Astrocyte (in vitro differentiated cells and primary cell): ENCODE data around the gene IP6K1. TPM values are rescaled to one million over a fixed set of nuclear protein-coding genes. Genes with fewer than 3 reads are reported as not detected.

Source experiments
- DNase-seq: peaks from one replicate; pipeline ENCODE4 v3.0.0-alpha.2; 2010; ENCODE audit warnings: low read depth
- FAIRE-seq: peaks from 2 replicates; lab custom pipeline; 2011; peaks lifted over from hg19 to GRCh38; lab: Jason Lieb, UNC
- H2AFZ ChIP-seq: 2 replicates; pipeline ENCODE4 v1.6.0; 2012; ENCODE audit warnings: low read depth, low read length, inconsistent platforms
- H3K27ac ChIP-seq: 2 replicates; pipeline ENCODE4 v1.5.1; 2011; ENCODE audit warnings: low read depth, low read length, inconsistent platforms
- H3K27me3 ChIP-seq: 2 replicates; pipeline ENCODE4 v1.6.0; 2011; ENCODE audit warnings: low read length, inconsistent platforms; ENCODE audit not compliant: insufficient read depth
- H3K36me3 ChIP-seq: 2 replicates; pipeline ENCODE4 v1.5.1; 2011; ENCODE audit warnings: low read length, inconsistent platforms; ENCODE audit not compliant: insufficient read depth
- H3K4me1 ChIP-seq: 2 replicates; pipeline ENCODE4 v1.5.1; 2011; ENCODE audit warnings: low read length, inconsistent platforms; ENCODE audit not compliant: insufficient read depth
- H3K4me2 ChIP-seq: 2 replicates; pipeline ENCODE4 v1.6.0; 2012; ENCODE audit warnings: low read length, inconsistent platforms
- H3K4me3 ChIP-seq: 2 replicates; pipeline ENCODE4 v1.5.1; 2011; ENCODE audit warnings: low read depth, mild to moderate bottlenecking, low read length, inconsistent platforms; ENCODE audit not compliant: insufficient read depth
- H3K79me2 ChIP-seq: 2 replicates; pipeline ENCODE4 v1.6.0; 2012; ENCODE audit warnings: mild to moderate bottlenecking, low read length, inconsistent platforms; ENCODE audit not compliant: insufficient read depth
- H3K9ac ChIP-seq: 2 replicates; pipeline ENCODE4 v1.6.0; 2012; ENCODE audit warnings: mild to moderate bottlenecking, low read length, inconsistent platforms
- H3K9me3 ChIP-seq: 2 replicates; pipeline ENCODE4 v1.5.1; 2012; ENCODE audit warnings: low read depth, mild to moderate bottlenecking, low read length, inconsistent platforms; ENCODE audit not compliant: insufficient read depth
- H4K20me1 ChIP-seq: 2 replicates; pipeline ENCODE4 v1.6.0; 2012; ENCODE audit warnings: low read length, inconsistent platforms; ENCODE audit not compliant: insufficient read depth
- H3K27ac Mint-ChIP-seq: one replicate; pipeline ENCODE4 v1.8.0; 2021; ENCODE audit warnings: mild to moderate bottlenecking, mixed read lengths; ENCODE audit not compliant: unreplicated experiment
- H3K27me3 Mint-ChIP-seq: one replicate; pipeline ENCODE4 v1.8.0; 2021; ENCODE audit warnings: low read depth, mixed read lengths; ENCODE audit not compliant: unreplicated experiment
- H3K36me3 Mint-ChIP-seq: one replicate; pipeline ENCODE4 v1.8.0; 2021; ENCODE audit warnings: low read depth, mixed read lengths; ENCODE audit not compliant: unreplicated experiment
- H3K4me1 Mint-ChIP-seq: one replicate; pipeline ENCODE4 v1.8.0; 2021; ENCODE audit warnings: low read depth, mixed read lengths; ENCODE audit not compliant: unreplicated experiment
- H3K4me3 Mint-ChIP-seq: one replicate; pipeline ENCODE4 v1.8.0; 2021; ENCODE audit warnings: mild to moderate bottlenecking, moderate library complexity, mixed read lengths; ENCODE audit not compliant: unreplicated experiment
- H3K9me3 Mint-ChIP-seq: one replicate; pipeline ENCODE4 v1.8.0; 2021; ENCODE audit warnings: mild to moderate bottlenecking, mixed read lengths; ENCODE audit not compliant: unreplicated experiment
- EZH2 ChIP-seq: IDR thresholded peaks from 2 replicates; pipeline ENCODE4 v1.6.1; 2012; ENCODE audit warnings: mild to moderate bottlenecking, low read length, inconsistent platforms; ENCODE audit not compliant: insufficient read depth
- total RNA-seq: library from RNA; stranded (reverse); gene quantifications from 2 replicates; pipeline ENCODE4 v1.2.1, GENCODE V29; 2021
- TF ChIP-seq, protein P1 (sequence below): IDR thresholded peaks from 2 replicates; pipeline ENCODE4 v1.5.1; 2011; ENCODE audit warnings: low read depth, mild to moderate bottlenecking, inconsistent platforms, low read length, moderate library complexity; ENCODE audit not compliant: insufficient read depth

Gene IP6K1
- total RNA-seq, 1 donor from 2014 or later = 38.3 TPM

- no peaks in the 10 kb centered on the region for H3K27me3 ChIP-seq
- peak within 1 kb of the TSS; percentile 47 for H3K4me3 ChIP-seq
- H3K27ac Mint-ChIP-seq = peak within 1 kb of the TSS; percentile 34
- peak within 1 kb of the TSS; percentile 62 for H3K4me3 Mint-ChIP-seq
- no peaks in the 10 kb centered on the region for H3K9me3 Mint-ChIP-seq
- H3K4me1 Mint-ChIP-seq = no peaks in the 10 kb centered on the region
- H3K36me3 Mint-ChIP-seq = peaks cover 14% of the 10 kb centered on the region
- TF ChIP-seq, protein P1, sequence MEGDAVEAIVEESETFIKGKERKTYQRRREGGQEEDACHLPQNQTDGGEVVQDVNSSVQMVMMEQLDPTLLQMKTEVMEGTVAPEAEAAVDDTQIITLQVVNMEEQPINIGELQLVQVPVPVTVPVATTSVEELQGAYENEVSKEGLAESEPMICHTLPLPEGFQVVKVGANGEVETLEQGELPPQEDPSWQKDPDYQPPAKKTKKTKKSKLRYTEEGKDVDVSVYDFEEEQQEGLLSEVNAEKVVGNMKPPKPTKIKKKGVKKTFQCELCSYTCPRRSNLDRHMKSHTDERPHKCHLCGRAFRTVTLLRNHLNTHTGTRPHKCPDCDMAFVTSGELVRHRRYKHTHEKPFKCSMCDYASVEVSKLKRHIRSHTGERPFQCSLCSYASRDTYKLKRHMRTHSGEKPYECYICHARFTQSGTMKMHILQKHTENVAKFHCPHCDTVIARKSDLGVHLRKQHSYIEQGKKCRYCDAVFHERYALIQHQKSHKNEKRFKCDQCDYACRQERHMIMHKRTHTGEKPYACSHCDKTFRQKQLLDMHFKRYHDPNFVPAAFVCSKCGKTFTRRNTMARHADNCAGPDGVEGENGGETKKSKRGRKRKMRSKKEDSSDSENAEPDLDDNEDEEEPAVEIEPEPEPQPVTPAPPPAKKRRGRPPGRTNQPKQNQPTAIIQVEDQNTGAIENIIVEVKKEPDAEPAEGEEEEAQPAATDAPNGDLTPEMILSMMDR = no peak
- no peak for TF ChIP-seq EZH2
- H3K27ac ChIP-seq = peak within 1 kb of the TSS; percentile 49
- H3K4me2 ChIP-seq = peak within 1 kb of the TSS; percentile 92
- no peaks in the 10 kb centered on the region for H3K36me3 ChIP-seq
- H3K9me3 ChIP-seq = no peaks in the 10 kb centered on the region
- no peaks in the 10 kb centered on the region for H4K20me1 ChIP-seq
- no peak for FAIRE-seq
- peaks cover 11% of the 10 kb centered on the region for H3K27me3 Mint-ChIP-seq
- no peaks in the 10 kb centered on the region for H3K79me2 ChIP-seq
- DNase-seq = peak; percentile 85
- peaks cover 11% of the 10 kb centered on the region for H3K4me1 ChIP-seq
- peak within 1 kb of the TSS; percentile 98 for H2AFZ ChIP-seq
- peak within 1 kb of the TSS; percentile 75 for H3K9ac ChIP-seq
Measured at GRCh38 chr3:49813497-49814174, 27.3 kb upstream of the IP6K1 start, which contains the start of gene UBA7. Gene UBA7 (minus strand): TSS chr3:49813953. CDS start chr3:49813787, 166 bp downstream.

DNA sequence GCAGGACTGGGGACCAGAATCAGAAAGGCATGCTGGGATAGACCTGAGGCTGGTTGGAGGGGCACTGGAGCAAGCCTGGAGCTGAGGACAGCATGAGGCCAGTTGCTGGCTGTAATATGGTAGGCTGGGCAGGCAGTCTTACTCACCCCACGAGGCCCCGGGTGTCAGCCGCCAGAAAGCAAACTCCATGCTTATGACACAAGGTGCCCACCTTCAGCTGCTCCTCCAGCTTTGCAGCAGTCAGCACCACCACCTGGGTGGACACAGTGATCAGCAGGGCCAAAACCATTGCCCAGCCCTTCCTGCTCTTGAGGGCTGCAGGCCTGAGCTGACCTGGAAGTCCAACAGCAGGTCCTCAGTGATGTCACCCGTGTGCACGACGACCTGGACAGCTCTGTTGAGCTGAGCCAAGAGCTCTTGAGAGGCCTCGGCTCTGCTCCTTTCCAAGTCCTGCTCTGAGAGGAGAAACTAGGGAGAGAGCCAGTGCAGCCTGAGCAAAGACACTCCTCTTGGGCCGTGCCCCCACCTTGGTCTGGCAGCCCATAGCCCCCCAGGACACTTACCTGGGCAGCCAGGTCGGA lies 26.7 kb upstream of the IP6K1 start:
- Histone ChIP-seq H3K9ac (peak overlapping the region; percentile 75), H3K27me3 (no peaks in the 10 kb centered on the region), H3K36me3 (no peaks in the 10 kb centered on the region), H3K4me3 (peak overlapping the region; percentile 47), H3K4me2 (peak overlapping the region; percentile 92), H3K9me3 (no peaks in the 10 kb centered on the region), H3K27ac (no peak overlapping the region), H3K79me2 (no peaks in the 10 kb centered on the region), H2AFZ (peak overlapping the region; percentile 98), H3K4me1 (peaks cover 11% of the 10 kb centered on the region), H4K20me1 (no peaks in the 10 kb centered on the region)
- DNase-seq (no peak), FAIRE-seq (no peak)
- H3K9me3 Mint-ChIP-seq = no peaks in the 10 kb centered on the region
- peaks cover 14% of the 10 kb centered on the region for H3K36me3 Mint-ChIP-seq
- TF ChIP-seq EZH2 = no peak
- TF ChIP-seq, protein P1 = no peak
- no peak overlapping the region for H3K4me3 Mint-ChIP-seq
- no peak overlapping the region for H3K27ac Mint-ChIP-seq
- peaks cover 11% of the 10 kb centered on the region for H3K27me3 Mint-ChIP-seq
- H3K4me1 Mint-ChIP-seq = no peaks in the 10 kb centered on the region
